Activated T-cell treated with anti-CD3 and anti-CD28 coated beads, Interleukin-2, amount 50 U/mL, for 48 hours (primary cell): ENCODE results near the gene VCAN.

Source experiments
- DNase-seq, 2 experiments: peaks; one replicate each; pipeline ENCODE4 v3.0.0-alpha.2; 2020

VCAN gene

DNA sequence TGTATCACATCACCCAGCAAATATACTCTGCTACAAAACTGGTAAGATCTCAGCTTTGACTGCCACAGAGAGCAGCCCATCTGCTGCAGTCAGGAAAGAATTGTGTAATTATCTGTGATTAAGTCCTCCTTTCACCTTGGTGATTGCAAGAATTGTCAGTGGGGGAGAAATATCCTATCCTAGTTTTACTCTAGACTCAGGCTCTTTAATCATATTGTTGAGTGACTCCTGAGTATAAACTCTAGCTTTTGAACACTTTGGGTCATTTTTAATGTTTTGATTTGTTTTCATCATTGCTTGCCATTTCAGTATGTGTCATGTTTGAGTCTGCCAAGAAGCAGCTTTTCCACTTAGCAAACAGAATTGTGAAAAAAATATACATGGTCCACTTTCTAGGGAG lies 32.1 kb downstream of the VCAN start:
- DNase-seq = no peak

- no peak for DNase-seq
Measured at GRCh38 chr5:83507431-83507830, 35.9 kb downstream of the VCAN start.

GRCh38 chr5:83509540-83509939 lies 38.0 kb downstream of the VCAN start:
- DNase-seq = no peak

- no peak for DNase-seq
Measured at GRCh38 chr5:83510260-83510659, 38.7 kb downstream of the VCAN start.

DNA sequence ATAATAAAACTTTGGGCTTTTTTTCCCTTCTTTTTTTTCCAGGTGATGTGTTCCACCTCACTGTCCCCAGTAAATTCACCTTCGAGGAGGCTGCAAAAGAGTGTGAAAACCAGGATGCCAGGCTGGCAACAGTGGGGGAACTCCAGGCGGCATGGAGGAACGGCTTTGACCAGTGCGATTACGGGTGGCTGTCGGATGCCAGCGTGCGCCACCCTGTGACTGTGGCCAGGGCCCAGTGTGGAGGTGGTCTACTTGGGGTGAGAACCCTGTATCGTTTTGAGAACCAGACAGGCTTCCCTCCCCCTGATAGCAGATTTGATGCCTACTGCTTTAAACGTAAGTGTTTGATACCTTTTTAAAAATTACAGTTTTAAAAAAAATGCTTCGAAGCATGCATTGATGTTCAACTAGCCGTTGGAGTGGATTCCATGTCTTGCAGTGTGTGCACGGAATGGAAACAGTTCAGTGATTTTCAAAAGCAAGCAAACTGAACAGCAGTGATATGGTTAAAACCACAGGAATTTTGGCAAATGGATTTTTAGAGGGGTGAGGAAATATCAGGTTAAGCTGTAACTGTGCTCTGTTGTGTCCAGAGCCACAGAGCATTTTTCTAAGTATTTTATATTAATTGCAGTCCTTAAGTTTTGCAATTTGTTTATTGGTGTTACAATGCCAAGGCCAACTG lies 40.7 kb downstream of the VCAN start:
- no peak for DNase-seq

DNA sequence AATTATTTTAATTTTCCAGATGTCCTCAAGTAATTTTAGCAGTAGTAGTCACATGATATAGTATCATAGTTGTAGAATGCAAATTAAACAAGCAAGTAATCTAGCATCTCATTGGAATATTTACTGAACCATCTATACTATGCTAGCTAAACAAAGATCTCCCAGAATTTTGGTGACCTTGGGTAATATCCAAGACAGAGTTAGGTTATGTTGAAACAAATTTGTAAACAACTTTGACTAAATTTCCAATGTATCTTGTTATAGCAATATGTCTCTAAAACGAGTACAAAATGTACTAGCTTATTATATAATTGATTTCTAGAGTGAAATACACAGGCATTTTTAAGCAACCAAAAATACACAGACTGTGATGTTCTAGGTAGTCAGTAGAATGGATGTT lies 41.5 kb downstream of the VCAN start:
- no peak for DNase-seq

- DNase-seq = no peak
Measured at GRCh38 chr5:83513491-83513890, 41.9 kb downstream of the VCAN start.

DNA sequence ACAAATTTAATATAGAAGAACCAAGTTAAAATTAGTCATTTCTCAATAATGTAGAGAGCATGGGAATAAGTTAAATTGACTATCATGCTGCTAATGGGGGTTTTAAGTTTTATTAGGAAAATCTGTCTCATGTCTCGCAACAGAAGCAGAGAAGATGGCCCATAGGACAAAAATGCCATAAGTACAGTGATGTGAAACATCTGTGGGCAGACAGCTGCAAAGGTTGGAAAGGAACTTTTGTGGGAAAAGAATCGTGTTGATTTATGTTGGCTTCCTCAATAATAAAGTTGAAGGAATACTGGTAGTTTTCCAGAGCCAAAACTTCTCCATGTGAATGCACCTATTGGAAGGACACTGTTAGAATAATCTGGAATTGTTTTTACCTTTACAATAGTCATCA lies 44.8 kb downstream of the VCAN start:
- no peak for DNase-seq

DNA sequence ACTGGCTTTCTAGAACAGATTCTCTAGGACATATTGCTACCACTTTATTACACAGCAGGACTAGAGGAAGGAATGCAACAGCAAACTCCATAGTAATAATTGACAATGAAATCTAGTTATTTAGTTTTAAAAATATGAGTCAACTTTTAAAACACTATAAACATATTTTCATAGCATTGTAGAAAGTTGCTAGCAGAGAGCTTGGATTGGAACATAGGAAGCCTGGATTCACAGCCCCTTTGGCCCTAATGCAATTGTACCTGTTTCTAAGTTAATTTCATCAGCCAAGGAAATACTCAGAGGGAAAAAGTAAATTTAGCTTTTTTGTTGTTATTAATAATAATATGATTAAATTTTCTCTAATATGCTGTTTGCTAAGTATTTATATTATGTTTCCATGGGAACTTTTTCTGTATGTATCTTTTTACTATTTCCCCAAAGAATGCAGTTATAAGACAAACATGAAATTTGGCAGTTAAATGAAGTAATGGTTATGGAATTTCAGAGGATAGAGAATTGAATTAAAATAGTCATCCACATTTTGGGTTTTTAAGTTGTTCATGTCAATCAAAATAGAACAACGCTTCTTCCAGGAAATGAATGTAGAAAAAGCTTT lies 45.6 kb downstream of the VCAN start:
- no peak for DNase-seq

DNA sequence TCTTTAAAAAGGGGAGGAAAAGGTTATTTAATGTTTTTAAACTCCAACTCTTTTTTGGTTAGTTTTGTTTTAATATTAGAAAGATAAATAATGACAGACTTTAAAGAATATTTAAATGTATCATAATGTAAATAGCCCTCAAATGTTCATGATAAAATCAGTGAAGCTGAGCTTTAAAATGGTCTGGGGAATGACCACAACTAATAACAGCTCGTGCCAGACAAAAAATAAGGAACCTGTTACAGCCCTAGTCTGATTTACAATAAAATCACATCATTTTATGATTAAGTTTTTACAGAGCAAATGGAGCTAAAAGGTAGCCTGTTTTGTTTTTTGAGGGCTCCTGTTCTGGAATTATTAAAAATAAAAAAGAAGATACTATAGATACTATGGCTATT lies 46.1 kb downstream of the VCAN start:
- DNase-seq = no peak

GRCh38 chr5:83518319-83519061 lies 46.9 kb downstream of the VCAN start:
- no peak for DNase-seq

GRCh38 chr5:83522446-83522845 lies 50.9 kb downstream of the VCAN start:
- DNase-seq = no peak

DNA sequence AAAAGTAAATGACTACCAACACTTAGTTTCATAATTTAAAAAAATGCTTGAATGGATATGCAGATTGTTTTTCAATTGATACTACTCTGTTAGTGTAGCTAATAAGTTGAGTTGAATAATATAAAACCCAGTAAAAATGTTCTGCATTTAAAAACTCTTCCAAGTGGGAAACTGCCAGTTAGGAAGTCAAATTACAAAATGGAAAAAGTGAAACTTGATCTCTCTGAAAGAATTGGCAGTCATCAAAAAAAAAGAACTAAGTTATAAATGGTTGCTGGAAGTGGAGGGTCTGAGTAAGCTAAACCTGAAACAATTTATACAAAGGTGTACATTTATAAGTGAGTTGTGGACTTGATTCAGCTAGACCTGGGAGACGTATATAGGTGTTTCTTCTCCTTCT lies 52.4 kb downstream of the VCAN start:
- DNase-seq = no peak

- DNase-seq = no peak
Measured at GRCh38 chr5:83524345-83524744, 52.8 kb downstream of the VCAN start.

DNA sequence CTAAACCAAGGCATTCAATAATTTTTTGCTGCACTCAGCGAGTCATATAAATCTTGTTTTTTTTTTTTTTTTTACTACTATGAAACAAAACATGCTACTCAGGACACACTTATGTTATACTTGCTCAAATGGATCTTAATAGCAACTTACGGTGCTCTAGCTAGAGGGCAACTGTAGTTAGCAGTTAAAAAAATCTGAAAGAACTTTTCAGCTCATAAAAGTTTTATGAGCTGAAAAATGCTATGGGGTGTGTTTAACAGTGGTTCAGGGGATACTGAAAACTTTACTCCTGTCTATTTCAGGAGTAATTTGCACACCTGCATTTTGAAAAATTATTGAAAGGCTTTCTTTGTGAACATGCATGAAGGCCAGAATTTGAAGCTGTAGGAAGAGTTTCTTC lies 53.4 kb downstream of the VCAN start:
- no peak for DNase-seq

GRCh38 chr5:83526289-83526688 lies 54.7 kb downstream of the VCAN start:
- DNase-seq = no peak

- DNase-seq = no peak
Measured at GRCh38 chr5:83527221-83527620, 55.7 kb downstream of the VCAN start.

DNA sequence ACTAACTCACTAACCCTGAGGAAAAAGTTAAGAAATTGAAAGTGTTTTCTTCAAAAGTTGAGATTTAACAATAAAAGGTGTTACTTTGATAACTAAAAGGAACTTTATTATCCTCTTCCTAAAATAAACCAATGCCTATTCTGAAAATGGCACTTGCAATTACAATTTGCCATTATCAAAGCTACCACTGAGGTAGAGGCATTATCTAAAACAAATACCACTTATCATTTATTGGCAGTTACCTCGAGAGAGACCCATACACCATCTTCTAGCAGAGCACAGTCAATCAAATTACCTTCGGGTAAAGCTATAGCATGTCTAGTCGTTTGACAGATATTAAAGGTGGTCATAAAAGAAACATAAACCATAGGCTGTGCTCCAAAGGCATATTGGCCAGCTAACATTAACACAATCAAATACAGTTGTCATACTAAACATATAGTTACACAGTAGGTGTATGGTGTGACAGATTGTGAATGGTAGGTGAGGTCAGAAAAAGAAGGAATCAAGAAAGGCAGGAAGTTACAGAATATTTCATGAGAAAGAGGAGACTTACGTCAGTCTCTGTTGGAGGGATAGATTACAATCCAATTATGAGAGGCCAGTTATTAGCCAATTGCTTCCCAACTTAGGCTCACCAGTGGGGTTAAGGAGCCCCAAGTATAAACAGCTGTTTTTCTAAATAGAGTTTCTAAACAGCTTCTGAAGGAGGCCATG lies 56.3 kb downstream of the VCAN start:
- DNase-seq = no peak

DNA sequence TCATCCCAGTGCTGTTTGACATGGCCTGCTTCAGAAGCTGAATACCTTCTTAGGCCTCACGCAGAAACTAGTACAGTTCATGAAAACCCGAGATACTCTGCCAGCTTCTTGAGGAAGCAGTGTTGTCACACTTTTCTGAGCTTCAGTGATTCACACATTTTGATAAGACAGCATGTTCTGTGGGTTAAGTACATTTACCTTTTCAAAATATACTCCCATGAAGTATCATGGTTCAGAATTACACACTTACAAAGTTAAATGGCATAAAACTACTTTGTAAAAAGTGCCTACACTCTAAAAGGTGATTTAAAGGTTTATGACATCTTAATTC lies 56.9 kb downstream of the VCAN start:
- no peak for DNase-seq

DNA sequence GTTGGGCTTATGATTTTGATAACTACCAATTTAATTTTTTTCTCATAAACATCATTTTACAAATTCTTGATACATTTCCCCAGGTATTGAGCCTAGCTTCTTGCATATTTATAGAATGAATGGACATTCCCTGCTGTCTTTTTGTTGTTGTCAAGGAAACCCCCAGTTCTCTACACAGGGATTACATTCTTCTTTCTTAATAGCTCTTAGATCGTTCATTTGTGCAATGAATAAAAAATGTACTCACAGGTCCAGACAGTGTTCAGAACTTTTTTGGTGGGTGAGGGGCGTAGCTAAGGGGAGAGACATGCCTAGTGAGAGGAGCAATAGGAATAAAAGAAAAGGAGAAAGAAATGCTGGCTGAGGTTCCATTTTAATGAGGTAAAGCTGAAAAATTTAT lies 58.6 kb downstream of the VCAN start:
- DNase-seq = no peak

DNA sequence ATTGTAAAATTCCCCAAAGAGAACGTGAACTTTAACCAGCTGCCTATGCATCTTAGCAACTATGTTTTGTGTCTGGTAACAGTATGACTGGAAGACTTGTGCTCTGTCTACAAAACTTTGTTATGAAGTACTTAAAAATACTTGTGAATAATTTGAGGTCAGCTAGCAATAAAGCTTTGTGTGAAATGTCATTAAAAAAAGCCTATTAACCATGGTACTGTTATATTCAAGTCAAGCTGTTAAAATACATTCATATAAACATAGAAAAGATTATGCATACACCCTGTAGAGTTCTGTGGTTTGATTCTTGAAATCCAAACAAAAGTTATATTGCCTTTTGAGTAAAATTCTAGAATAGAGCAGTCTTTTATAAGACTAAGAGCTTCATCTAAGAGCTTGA lies 60.1 kb downstream of the VCAN start:
- DNase-seq = no peak

- no peak for DNase-seq
Measured at GRCh38 chr5:83538786-83539462, 67.4 kb downstream of the VCAN start.

- DNase-seq = no peak
Measured at GRCh38 chr5:83539463-83539790, 67.9 kb downstream of the VCAN start.
